IMR-90 (cell line): ENCODE measurements around the gene CD1D. TPM values are rescaled to one million over a fixed set of nuclear protein-coding genes. Genes with fewer than 3 reads are reported as not detected.

Source experiments
- ATAC-seq: fragments of 200-7000 bp; cut with Tn5 transposase; 2 replicates; pipeline ENCODE4 v1.9.1; 2020; ENCODE audit warnings: low read depth, mild to moderate bottlenecking, moderate library complexity
- Bru-seq: library from RNA; stranded (reverse); fragments of 400-500 nt; gene quantifications from one replicate; lab custom pipeline; 2021; lab: Mats Ljungman, UMichigan
- BruChase-seq, 2 experiments: library from RNA; stranded (reverse); fragments of 400-500 nt; gene quantifications; one replicate each; lab custom pipeline; 2021; lab: Mats Ljungman, UMichigan
- BruUV-seq: library from RNA; stranded (reverse); fragments of 400-500 nt; replicated peaks from 2 replicates; lab custom pipeline; 2021; lab: Mats Ljungman, UMichigan
- CTCF ChIA-PET: fragments of 300-600 bp; formaldehyde crosslinking; extraction: SDS; loops from one replicate; lab custom pipeline; 2021; ENCODE audit warnings: antibody characterized with exemption; lab: Yijun Ruan, JAX
- POLR2A ChIA-PET: fragments of 300-600 bp; sonication (Branson Sonifier 250); formaldehyde crosslinking; loops from one replicate; lab custom pipeline; 2022; ENCODE audit warnings: antibody characterized with exemption; ENCODE audit not compliant: unreplicated experiment; lab: Charles Lee
- DNase-seq: peaks from one replicate; pipeline ENCODE4 v3.0.0; 2013
- H2AFZ ChIP-seq: replicated peaks from 2 replicates; pipeline ENCODE3; 2013; ENCODE audit warnings: low read length, mild to moderate bottlenecking; ENCODE audit not compliant: poor library complexity
- H2AK5ac ChIP-seq: 2 replicates; pipeline ENCODE4 v1.6.1; 2013; ENCODE audit warnings: low read depth, low read length, inconsistent platforms
- H2AK9ac ChIP-seq: replicated peaks from 2 replicates; pipeline ENCODE3; 2013; ENCODE audit warnings: mild to moderate bottlenecking, low read depth, low read length, moderate library complexity; ENCODE audit not compliant: poor library complexity
- H2BK120ac ChIP-seq: 2 replicates; pipeline ENCODE4 v1.6.1; 2013; ENCODE audit warnings: low read depth, low read length, inconsistent platforms
- H2BK15ac ChIP-seq: 3 replicates; pipeline ENCODE4 v1.6.1; 2013; ENCODE audit warnings: low read depth, low read length, inconsistent platforms
- H2BK20ac ChIP-seq: 2 replicates; pipeline ENCODE4 v1.6.1; 2013; ENCODE audit warnings: low read depth, mild to moderate bottlenecking, inconsistent platforms, low read length, moderate library complexity
- H2BK5ac ChIP-seq: 2 replicates; pipeline ENCODE4 v1.6.1; 2013; ENCODE audit warnings: mild to moderate bottlenecking, low read depth, low read length, inconsistent platforms; ENCODE audit not compliant: poor library complexity, severe bottlenecking
- H3K14ac ChIP-seq: replicated peaks from 2 replicates; pipeline ENCODE4 v1.6.1; 2013; ENCODE audit warnings: low read depth, low read length, inconsistent platforms
- H3K18ac ChIP-seq: 2 replicates; pipeline ENCODE4 v1.6.1; 2013; ENCODE audit warnings: low read depth, low read length, control low read depth
- H3K23ac ChIP-seq: 2 replicates; pipeline ENCODE4 v1.6.1; 2013; ENCODE audit warnings: low read depth, low read length, inconsistent platforms
- H3K27ac ChIP-seq: 2 replicates; pipeline ENCODE4 v1.5.1; 2013; ENCODE audit warnings: mild to moderate bottlenecking, control low read depth, low read length; ENCODE audit not compliant: insufficient read depth
- H3K27me3 ChIP-seq: 2 replicates; pipeline ENCODE4 v1.6.1; 2013; ENCODE audit warnings: low read length; ENCODE audit not compliant: control insufficient read depth, insufficient read depth
- H3K36me3 ChIP-seq: 2 replicates; pipeline ENCODE4 v1.6.1; 2013; ENCODE audit warnings: low read length, mixed read lengths; ENCODE audit not compliant: control insufficient read depth, insufficient read depth
- H3K4ac ChIP-seq: 2 replicates; pipeline ENCODE4 v1.6.1; 2013; ENCODE audit warnings: low read depth, low read length, inconsistent platforms
- H3K4me1 ChIP-seq: 2 replicates; pipeline ENCODE4 v1.6.1; 2013; ENCODE audit warnings: low read length, mixed read lengths; ENCODE audit not compliant: control insufficient read depth, insufficient read depth
- H3K4me2 ChIP-seq: 2 replicates; pipeline ENCODE4 v1.6.1; 2013; ENCODE audit warnings: low read depth, mild to moderate bottlenecking, control low read depth, low read length, moderate library complexity
- H3K4me3 ChIP-seq: 2 replicates; pipeline ENCODE4 v1.5.1; 2013; ENCODE audit warnings: low read depth, mild to moderate bottlenecking, control low read depth, low read length, moderate library complexity; ENCODE audit not compliant: insufficient read depth
- H3K56ac ChIP-seq: 2 replicates; pipeline ENCODE4 v1.6.1; 2013; ENCODE audit warnings: low read length, inconsistent platforms; ENCODE audit not compliant: insufficient read depth; ENCODE audit errors: extremely low read depth
- H3K79me1 ChIP-seq, 2 experiments: 2 replicates each; pipeline ENCODE4 v1.6.1; 2013; ENCODE audit warnings: low read length in 2 of 2, inconsistent platforms in 1 of 2, low read depth in 1 of 2
- H3K9ac ChIP-seq: 2 replicates; pipeline ENCODE4 v1.6.1; 2013; ENCODE audit warnings: low read depth, low read length, control low read depth
- H3K9me1 ChIP-seq: 2 replicates; pipeline ENCODE4 v1.6.1; 2013; ENCODE audit warnings: low read length, inconsistent platforms; ENCODE audit not compliant: insufficient read depth
- H3K9me3 ChIP-seq: 2 replicates; pipeline ENCODE4 v1.6.1; 2013; ENCODE audit warnings: low read length; ENCODE audit not compliant: control insufficient read depth, insufficient read depth
- H4K20me1 ChIP-seq: 2 replicates; pipeline ENCODE4 v1.6.1; 2013; ENCODE audit warnings: low read length, inconsistent platforms; ENCODE audit not compliant: insufficient read depth
- H4K5ac ChIP-seq: 2 replicates; pipeline ENCODE4 v1.6.1; 2013; ENCODE audit warnings: mild to moderate bottlenecking, low read depth, low read length, control low read depth
- H4K8ac ChIP-seq, 2 experiments: 2 replicates each; pipeline ENCODE4 v1.6.1; 2013; ENCODE audit warnings: low read depth in 2 of 2, low read length in 2 of 2, control low read depth in 1 of 2, inconsistent platforms in 1 of 2
- H4K91ac ChIP-seq: 2 replicates; pipeline ENCODE4 v1.6.1; 2013; ENCODE audit warnings: low read depth, low read length, inconsistent platforms; ENCODE audit not compliant: insufficient read depth
- CEBPB ChIP-seq: IDR thresholded peaks from 2 replicates; pipeline ENCODE4 v1.6.1; 2012; ENCODE audit warnings: low read depth, low read length, improper control_type of control experiment
- ELK1 ChIP-seq: fragments of 150-350 bp; IDR thresholded peaks from 2 replicates; pipeline ENCODE4 v1.6.1; 2016; ENCODE audit warnings: low read depth, mild to moderate bottlenecking, low read length, moderate library complexity, borderline replicate concordance
- MAFK ChIP-seq: IDR thresholded peaks from 2 replicates; pipeline ENCODE4 v1.6.1; 2012; ENCODE audit warnings: low read depth, low read length, improper control_type of control experiment
- NFE2L2 ChIP-seq: fragments of 150-350 bp; IDR thresholded peaks from 2 replicates; pipeline ENCODE4 v1.6.1; 2016; ENCODE audit warnings: low read depth, mild to moderate bottlenecking, low read length
- WGBS, 2 experiments: methylation state at CpG; one replicate each; pipeline versions ENCODE4 v1.1.5 to v1.1.7; 2013; ENCODE audit warnings: missing lambda C conversion rate in 2 of 2; ENCODE audit not compliant: insufficient read length in 1 of 2; ENCODE audit errors: extremely low coverage in 2 of 2; 5-methylcytosine and 5-hydroxymethylcytosine counted together
- dilution Hi-C: fragments of 300-500 bp; cut with HindIII; formaldehyde crosslinking; loops from one replicate; pipeline ENCODE4 v1.14.3; 2018; ENCODE audit warnings: low sequenced_read_pairs; ENCODE audit not compliant: unreplicated experiment
- in situ Hi-C: fragments of 300-500 bp; cut with MboI; formaldehyde crosslinking; loops from 3 replicates; pipeline ENCODE4 v1.14.3; 2019; ENCODE audit warnings: low sequenced_read_pairs, inconsistent platforms, mixed read lengths
- intact Hi-C: fragments of 100-400 bp; cut with micrococcal nuclease; formaldehyde crosslinking; loops from 2 replicates; pipeline ENCODE4 v1.10.0; 2022
- long read RNA-seq: library from polyadenylated mRNA; unstranded; transcript quantifications from one replicate; pipeline ENCODE4 v2.0.0, GENCODE V29; 2021; ENCODE audit not compliant: unreplicated experiment
- polyA plus RNA-seq, 3 experiments: library from polyadenylated mRNA; depleted of rRNA; stranded (reverse); fragments of >200 nt; gene quantifications; 2 replicates each; pipeline ENCODE4 v1.2.3, GENCODE V29; 2012; ENCODE audit warnings: low replicate concordance in 1 of 3
- total RNA-seq: library from RNA; depleted of rRNA; stranded (reverse); fragments of >200 nt; gene quantifications from 2 replicates; pipeline ENCODE4 v1.2.3, GENCODE V29; 2012; rRNA removed

The CD1D gene
- total RNA-seq (not detected in 2 replicates), polyA plus RNA-seq (2012; rRNA removed) (not detected in 2 replicates), Bru-seq, nascent RNA (percentile 1 among the genes with signal in this experiment), BruChase-seq, experiment 1, labeled RNA remaining after a 6-hour chase (percentile 11 among the genes with signal in this experiment), BruChase-seq, experiment 2, labeled RNA remaining after a 2-hour chase (percentile 12 among the genes with signal in this experiment)
- polyA plus RNA-seq (2012; cell fraction: cytosol; rRNA removed), result not detected in 2 replicates
- not detected in 2 replicates for polyA plus RNA-seq (2012; cell fraction: nucleus; rRNA removed; ENCODE audit: low replicate concordance)
- long read RNA-seq, partial matches to known transcripts, result 1 of 1 reads
- long read RNA-seq, other reads (novel, unspliced or antisense), result 0 of 1 reads

- no peak for DNase-seq
- Histone ChIP-seq H3K18ac (no peak within 1 kb of the TSS), H3K4me3 (peak within 1 kb of the TSS; percentile 28), H3K4me1 (no peaks in the 10 kb centered on the region), H2AFZ (peak within 1 kb of the TSS; percentile 73), H2BK15ac (no peak within 1 kb of the TSS), H3K9me1 (peaks cover 1% of the 10 kb centered on the region; the same call in 1 of the 2 replicates), H3K14ac (no peak within 1 kb of the TSS), H3K23ac (no peak within 1 kb of the TSS), H4K20me1 (no peaks in the 10 kb centered on the region), H4K5ac (no peak within 1 kb of the TSS), H4K8ac (no peak within 1 kb of the TSS), H3K9ac (no peak within 1 kb of the TSS), H2BK120ac (no peak within 1 kb of the TSS), H2BK20ac (no peak within 1 kb of the TSS), H3K27me3 (peaks cover 65% of the 10 kb centered on the region), H3K4ac (no peak within 1 kb of the TSS), H2AK9ac (no peak within 1 kb of the TSS), H2BK5ac (no peak within 1 kb of the TSS), H4K91ac (no peak within 1 kb of the TSS), H3K27ac (no peak within 1 kb of the TSS), H3K9me3 (no peaks in the 10 kb centered on the region), H3K56ac (no peak within 1 kb of the TSS), H2AK5ac (no peak within 1 kb of the TSS), H3K79me1 (no peaks in the 10 kb centered on the region), H3K36me3 (no peaks in the 10 kb centered on the region), H3K4me2 (peak within 1 kb of the TSS; percentile 82)
- no TSS peak for BruUV-seq
- ChIA-PET POLR2A (no interaction called here), CTCF (no interaction called here)
- intact Hi-C loops (no loop called here), dilution Hi-C loops (no loop called here), in situ Hi-C loops (no loop called here)
- 2% methylated on average over 30 of the region's 63 CpGs; no CpG with 5 or more reads in 1 of the 2 experiments for WGBS, 2 experiments
- no peak for TF ChIP-seq NFE2L2
- TF ChIP-seq ELK1, result no peak
- TF ChIP-seq MAFK, result no peak
- no peak for TF ChIP-seq CEBPB
- ATAC-seq, result peak; percentile 6
Observed at GRCh38 chr1:158180741-158181576, at the start of gene CD1D. TSS of gene CD1D (plus strand) at chr1:158180895. CDS start at chr1:158181102, 207 bp downstream.
